T-helper 2 cell treated with Interferon-gamma antibody and Interleukin-4, amounts not matched to agents 100 ng/mL and 5 ng/mL, for 36 hours (primary cell): ENCODE results near the gene SLC24A2. TPM values are rescaled to one million over a fixed set of nuclear protein-coding genes. Genes with fewer than 3 reads are reported as not detected.
"Not testable (repeated sequence)": the region's sequence is repeated elsewhere in the genome, so short reads cannot be mapped to it uniquely, and the experiment has no call there.

Experiments used
- intact Hi-C: fragments of 100-400 bp; cut with micrococcal nuclease; formaldehyde crosslinking; loops from one replicate; pipeline ENCODE4 v1.15.1; 2023
- total RNA-seq: library from RNA; stranded (reverse); gene quantifications from 2 replicates; pipeline ENCODE4 v1.2.3, GENCODE V29; 2022

Gene SLC24A2
- not detected in 2 replicates for total RNA-seq

- intact Hi-C loops, result no loop called here
Observed at GRCh38 chr9:19788614-19789271, at the start of gene SLC24A2. TSS of gene SLC24A2 (minus strand) at chr9:19789037.

GRCh38 chr9:19833331-19833730, 44.5 kb upstream of the SLC24A2 start:
- intact Hi-C loops, result not testable (repeated sequence)

GRCh38 chr9:19830796-19831195, 42.0 kb upstream of the SLC24A2 start:
- intact Hi-C loops, result no loop called here

GRCh38 chr9:19828576-19829109, 39.8 kb upstream of the SLC24A2 start:
- intact Hi-C loops, result no loop called here

- intact Hi-C loops, result no loop called here
Observed at GRCh38 chr9:19816769-19817168, 27.9 kb upstream of the SLC24A2 start.

GRCh38 chr9:19812194-19812593, 23.4 kb upstream of the SLC24A2 start:
- intact Hi-C loops, result no loop called here

GRCh38 chr9:19809422-19810269, 20.8 kb upstream of the SLC24A2 start:
- intact Hi-C loops, result no loop called here

- intact Hi-C loops, result no loop called here
Observed at GRCh38 chr9:19807182-19807892, 18.5 kb upstream of the SLC24A2 start.

GRCh38 chr9:19804431-19804830, 15.6 kb upstream of the SLC24A2 start:
- intact Hi-C loops, result no loop called here

GRCh38 chr9:19800884-19801283, 12.0 kb upstream of the SLC24A2 start:
- intact Hi-C loops, result no loop called here

- intact Hi-C loops, result no loop called here
Observed at GRCh38 chr9:19799784-19800183, 10.9 kb upstream of the SLC24A2 start.

- intact Hi-C loops, result no loop called here
Observed at GRCh38 chr9:19788152-19788551, 685 bp downstream of the SLC24A2 start.

GRCh38 chr9:19787672-19788071, 1.2 kb downstream of the SLC24A2 start:
- intact Hi-C loops, result no loop called here

GRCh38 chr9:19785230-19785629, 3.6 kb downstream of the SLC24A2 start:
- intact Hi-C loops, result no loop called here

GRCh38 chr9:19784136-19784535, 4.7 kb downstream of the SLC24A2 start:
- intact Hi-C loops, result no loop called here

GRCh38 chr9:19783500-19783899, 5.3 kb downstream of the SLC24A2 start:
- intact Hi-C loops, result no loop called here

GRCh38 chr9:19782005-19782404, 6.8 kb downstream of the SLC24A2 start:
- intact Hi-C loops, result no loop called here

GRCh38 chr9:19781240-19781639, 7.6 kb downstream of the SLC24A2 start:
- intact Hi-C loops, result no loop called here

GRCh38 chr9:19771446-19771845, 17.4 kb downstream of the SLC24A2 start:
- intact Hi-C loops, result no loop called here

- intact Hi-C loops, result no loop called here
Observed at GRCh38 chr9:19770973-19771372, 17.9 kb downstream of the SLC24A2 start.

GRCh38 chr9:19769213-19769612, 19.6 kb downstream of the SLC24A2 start:
- intact Hi-C loops, result no loop called here

GRCh38 chr9:19768798-19769197, 20.0 kb downstream of the SLC24A2 start:
- intact Hi-C loops, result no loop called here
